GM20431 (cell line): ENCODE measurements around the gene EHD4.

ENCODE experiments used
- in situ Hi-C: fragments of 300-500 bp; cut with MseI, MboI; formaldehyde crosslinking; loops from one replicate; pipeline ENCODE4 v1.15.0; 2020; ENCODE audit warnings: low sequenced_read_pairs; ENCODE audit not compliant: unreplicated experiment

The EHD4 gene

GRCh38 chr15:41996376-41996775, 24.0 kb upstream of the EHD4 start:
- in situ Hi-C loops: loop anchor here (25.0 kb wide), 1 partner anchor 141 kb away; no protein-coding TSS in a partner anchor

- in situ Hi-C loops: loop anchor here (25.0 kb wide), 1 partner anchor 142 kb away; no protein-coding TSS in a partner anchor
Measured at GRCh38 chr15:41995476-41995855, 23.1 kb upstream of the EHD4 start.

- in situ Hi-C loops: loop anchor here (5.0 to 25.0 kb wide), 2 partner anchors 67 to 142 kb away; no protein-coding TSS in a partner anchor
Measured at GRCh38 chr15:41994772-41995475, 22.6 kb upstream of the EHD4 start.

GRCh38 chr15:41994171-41994650, 21.9 kb upstream of the EHD4 start:
- in situ Hi-C loops: loop anchor here (5.0 to 25.0 kb wide), 2 partner anchors 68 to 143 kb away; no protein-coding TSS in a partner anchor

- in situ Hi-C loops: loop anchor here (5.0 to 25.0 kb wide), 2 partner anchors 69 to 144 kb away; no protein-coding TSS in a partner anchor
Measured at GRCh38 chr15:41993472-41994170, 21.3 kb upstream of the EHD4 start.

- in situ Hi-C loops: loop anchor here (5.0 to 25.0 kb wide), 2 partner anchors 70 to 145 kb away; no protein-coding TSS in a partner anchor
Measured at GRCh38 chr15:41992803-41993190, 20.4 kb upstream of the EHD4 start.

- in situ Hi-C loops: loop anchor here (5.0 to 25.0 kb wide), 2 partner anchors 70 to 145 kb away; no protein-coding TSS in a partner anchor
Measured at GRCh38 chr15:41992151-41992802, 19.9 kb upstream of the EHD4 start.

- in situ Hi-C loops: loop anchor here (5.0 to 25.0 kb wide), 2 partner anchors 72 to 147 kb away; no protein-coding TSS in a partner anchor
Measured at GRCh38 chr15:41990691-41991090, 18.3 kb upstream of the EHD4 start.

GRCh38 chr15:41990243-41990605, 17.9 kb upstream of the EHD4 start:
- in situ Hi-C loops: loop anchor here (5.0 to 25.0 kb wide), 2 partner anchors 72 to 147 kb away; no protein-coding TSS in a partner anchor

GRCh38 chr15:41989573-41990242, 17.4 kb upstream of the EHD4 start:
- in situ Hi-C loops: loop anchor here (5.0 to 25.0 kb wide), 2 partner anchors 73 to 148 kb away; no protein-coding TSS in a partner anchor

- in situ Hi-C loops: loop anchor here (25.0 kb wide), 1 partner anchor 148 kb away; no protein-coding TSS in a partner anchor
Measured at GRCh38 chr15:41988896-41989572, 16.7 kb upstream of the EHD4 start.

- in situ Hi-C loops: loop anchor here (25.0 kb wide), 1 partner anchor 149 kb away; no protein-coding TSS in a partner anchor
Measured at GRCh38 chr15:41987925-41988275, 15.5 kb upstream of the EHD4 start.

- in situ Hi-C loops: loop anchor here (25.0 kb wide), 1 partner anchor 150 kb away; no protein-coding TSS in a partner anchor
Measured at GRCh38 chr15:41987246-41987924, 15.0 kb upstream of the EHD4 start.

GRCh38 chr15:41985236-41986160, 13.1 kb upstream of the EHD4 start:
- in situ Hi-C loops: loop anchor here (25.0 kb wide), 1 partner anchor 152 kb away; no protein-coding TSS in a partner anchor

- in situ Hi-C loops: loop anchor here (25.0 kb wide), 1 partner anchor 153 kb away; no protein-coding TSS in a partner anchor
Measured at GRCh38 chr15:41984622-41985021, 12.3 kb upstream of the EHD4 start.

GRCh38 chr15:41983621-41984571, 11.5 kb upstream of the EHD4 start:
- in situ Hi-C loops: loop anchor here (25.0 kb wide), 1 partner anchor 153 kb away; no protein-coding TSS in a partner anchor
